ENCODE data around the gene GPR142.

DNA sequence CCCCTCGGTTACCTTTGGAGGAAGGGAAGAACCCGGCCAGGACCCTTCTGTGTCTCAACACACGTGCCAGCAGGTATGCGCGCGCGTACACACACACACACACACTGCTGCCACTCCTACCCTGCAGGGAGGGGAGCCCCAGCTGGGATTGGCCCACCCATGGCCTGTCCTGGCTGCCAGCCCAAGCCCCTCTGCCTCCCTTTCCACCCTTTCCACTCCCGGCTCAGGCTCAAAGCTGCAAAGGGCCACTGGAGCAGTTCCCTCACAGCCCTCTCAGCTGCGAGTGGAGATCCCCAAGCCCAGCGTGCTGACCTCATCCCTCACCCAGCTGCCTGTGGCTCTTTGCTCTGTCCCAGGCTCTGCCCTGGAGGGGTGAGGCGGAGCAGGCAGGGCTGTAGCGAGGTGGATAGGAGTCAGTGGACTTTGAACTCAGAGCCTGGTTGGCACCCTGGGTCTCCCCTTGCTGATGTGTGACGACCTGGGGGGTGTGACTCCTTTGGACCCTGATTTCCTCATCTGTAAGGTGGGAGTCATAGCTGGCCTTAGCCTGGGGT is 26.8 kb upstream of the GPR142 start:
- TF ChIP-seq, protein P1, sequence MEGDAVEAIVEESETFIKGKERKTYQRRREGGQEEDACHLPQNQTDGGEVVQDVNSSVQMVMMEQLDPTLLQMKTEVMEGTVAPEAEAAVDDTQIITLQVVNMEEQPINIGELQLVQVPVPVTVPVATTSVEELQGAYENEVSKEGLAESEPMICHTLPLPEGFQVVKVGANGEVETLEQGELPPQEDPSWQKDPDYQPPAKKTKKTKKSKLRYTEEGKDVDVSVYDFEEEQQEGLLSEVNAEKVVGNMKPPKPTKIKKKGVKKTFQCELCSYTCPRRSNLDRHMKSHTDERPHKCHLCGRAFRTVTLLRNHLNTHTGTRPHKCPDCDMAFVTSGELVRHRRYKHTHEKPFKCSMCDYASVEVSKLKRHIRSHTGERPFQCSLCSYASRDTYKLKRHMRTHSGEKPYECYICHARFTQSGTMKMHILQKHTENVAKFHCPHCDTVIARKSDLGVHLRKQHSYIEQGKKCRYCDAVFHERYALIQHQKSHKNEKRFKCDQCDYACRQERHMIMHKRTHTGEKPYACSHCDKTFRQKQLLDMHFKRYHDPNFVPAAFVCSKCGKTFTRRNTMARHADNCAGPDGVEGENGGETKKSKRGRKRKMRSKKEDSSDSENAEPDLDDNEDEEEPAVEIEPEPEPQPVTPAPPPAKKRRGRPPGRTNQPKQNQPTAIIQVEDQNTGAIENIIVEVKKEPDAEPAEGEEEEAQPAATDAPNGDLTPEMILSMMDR (IDR thresholded peaks at IDR 0.05): no peak
- TF ChIP-seq POLR2AphosphoS5 (IDR thresholded peaks at IDR 0.05): no peak
